Activated naive CD4-positive, alpha-beta T cell treated with anti-CD3 and anti-CD28 coated beads for 36 hours (primary cell): Measurements from ENCODE around the gene ZNF385B. TPM values are rescaled to one million over a fixed set of nuclear protein-coding genes. Genes with fewer than 3 reads are reported as not detected.

ENCODE experiments used
- CTCF ChIA-PET: fragments of 350-600 bp; sonication (Branson Sonifier 250); formaldehyde crosslinking; loops from one replicate; lab custom pipeline; 2021; ENCODE audit warnings: antibody characterized with exemption; lab: Charles Lee
- DNase-seq: peaks from one replicate; pipeline ENCODE4 v3.0.0-alpha.2; 2020
- H3K27ac Mint-ChIP-seq: one replicate; pipeline ENCODE4 v1.8.0; 2021; ENCODE audit warnings: mild to moderate bottlenecking, mixed read lengths
- H3K27me3 Mint-ChIP-seq: one replicate; pipeline ENCODE4 v1.8.0; 2021; ENCODE audit warnings: low read depth, mixed read lengths
- H3K36me3 Mint-ChIP-seq: one replicate; pipeline ENCODE4 v1.8.0; 2021; ENCODE audit warnings: low read depth, mixed read lengths
- H3K4me1 Mint-ChIP-seq: one replicate; pipeline ENCODE4 v1.8.0; 2021; ENCODE audit warnings: low read depth, mixed read lengths
- H3K4me3 Mint-ChIP-seq: one replicate; pipeline ENCODE4 v1.8.0; 2021; ENCODE audit warnings: mild to moderate bottlenecking, moderate library complexity, mixed read lengths
- H3K9me3 Mint-ChIP-seq: one replicate; pipeline ENCODE4 v1.8.0; 2021; ENCODE audit warnings: mixed read lengths
- intact Hi-C: fragments of 100-400 bp; cut with micrococcal nuclease; formaldehyde crosslinking; loops from one replicate; pipeline ENCODE4 v1.15.1; 2023
- total RNA-seq, 2 experiments: library from RNA; stranded (reverse); gene quantifications; one replicate each; pipeline ENCODE4 v1.2.3, GENCODE V29; 2021

ZNF385B gene
- total RNA-seq, 2 experiments from 2014 or later, result not detected

- H3K36me3 Mint-ChIP-seq, result no peaks in the 10 kb centered on the region
- intact Hi-C loops, result no loop called here
- no peaks in the 10 kb centered on the region for H3K4me1 Mint-ChIP-seq
- peaks cover 11% of the 10 kb centered on the region for H3K27me3 Mint-ChIP-seq
- no peak overlapping the region for H3K4me3 Mint-ChIP-seq
- no peaks in the 10 kb centered on the region for H3K9me3 Mint-ChIP-seq
- CTCF ChIA-PET, result no interaction called here
- no peak overlapping the region for H3K27ac Mint-ChIP-seq
- DNase-seq, result no peak
Observed at GRCh38 chr2:179715871-179716270, 145.5 kb downstream of the ZNF385B start.

- intact Hi-C loops, result no loop called here
- H3K27ac Mint-ChIP-seq, result no peak overlapping the region
- CTCF ChIA-PET, result no interaction called here
- no peak overlapping the region for H3K4me3 Mint-ChIP-seq
- H3K36me3 Mint-ChIP-seq, result no peaks in the 10 kb centered on the region
- no peak for DNase-seq
- peaks cover 10% of the 10 kb centered on the region for H3K27me3 Mint-ChIP-seq
- H3K9me3 Mint-ChIP-seq, result no peaks in the 10 kb centered on the region
- no peaks in the 10 kb centered on the region for H3K4me1 Mint-ChIP-seq
Observed at GRCh38 chr2:179715196-179715595, 146.2 kb downstream of the ZNF385B start.

- Mint-ChIP-seq H3K4me3 (no peak overlapping the region), H3K36me3 (no peaks in the 10 kb centered on the region), H3K4me1 (no peaks in the 10 kb centered on the region), H3K27ac (no peak overlapping the region), H3K27me3 (peaks cover 5% of the 10 kb centered on the region), H3K9me3 (no peaks in the 10 kb centered on the region)
- CTCF ChIA-PET, result no interaction called here
- no peak for DNase-seq
- intact Hi-C loops, result no loop called here
Observed at GRCh38 chr2:179712825-179713224, 148.6 kb downstream of the ZNF385B start.

- Mint-ChIP-seq H3K27ac (no peak overlapping the region), H3K9me3 (no peaks in the 10 kb centered on the region), H3K4me3 (no peak overlapping the region), H3K36me3 (no peaks in the 10 kb centered on the region), H3K27me3 (no peaks in the 10 kb centered on the region), H3K4me1 (no peaks in the 10 kb centered on the region)
- intact Hi-C loops, result no loop called here
- DNase-seq, result no peak
- CTCF ChIA-PET, result no interaction called here
Observed at GRCh38 chr2:179711375-179711774, 150.0 kb downstream of the ZNF385B start.

- no peaks in the 10 kb centered on the region for H3K9me3 Mint-ChIP-seq
Observed at GRCh38 chr2:179703702-179704101, 157.7 kb downstream of the ZNF385B start.

GRCh38 chr2:179702912-179703311 lies 158.5 kb downstream of the ZNF385B start:
- Mint-ChIP-seq H3K27ac (no peak overlapping the region), H3K36me3 (no peaks in the 10 kb centered on the region), H3K27me3 (no peaks in the 10 kb centered on the region), H3K4me1 (no peaks in the 10 kb centered on the region), H3K9me3 (no peaks in the 10 kb centered on the region), H3K4me3 (no peak overlapping the region)
- DNase-seq, result no peak
- CTCF ChIA-PET, result no interaction called here
- intact Hi-C loops, result no loop called here

More at GRCh38 chr2:179703702-179704101, 157.7 kb downstream of the ZNF385B start:
- intact Hi-C loops, result no loop called here
- CTCF ChIA-PET, result no interaction called here
- Mint-ChIP-seq H3K4me1 (no peaks in the 10 kb centered on the region), H3K36me3 (no peaks in the 10 kb centered on the region), H3K27me3 (no peaks in the 10 kb centered on the region), H3K4me3 (no peak overlapping the region), H3K27ac (no peak overlapping the region)
- DNase-seq, result no peak

GRCh38 chr2:179701524-179702110 lies 159.8 kb downstream of the ZNF385B start:
- H3K27me3 Mint-ChIP-seq, result no peaks in the 10 kb centered on the region
- CTCF ChIA-PET, result no interaction called here
- no peak overlapping the region for H3K4me3 Mint-ChIP-seq
- no peak overlapping the region for H3K27ac Mint-ChIP-seq
- H3K4me1 Mint-ChIP-seq, result no peaks in the 10 kb centered on the region
- intact Hi-C loops, result no loop called here
- H3K9me3 Mint-ChIP-seq, result no peaks in the 10 kb centered on the region
- no peak for DNase-seq
- no peaks in the 10 kb centered on the region for H3K36me3 Mint-ChIP-seq

- peaks cover 2% of the 10 kb centered on the region for H3K9me3 Mint-ChIP-seq
- H3K4me1 Mint-ChIP-seq, result no peaks in the 10 kb centered on the region
- CTCF ChIA-PET, result no interaction called here
- peaks cover 13% of the 10 kb centered on the region for H3K27me3 Mint-ChIP-seq
- H3K4me3 Mint-ChIP-seq, result no peak overlapping the region
- DNase-seq, result no peak
- intact Hi-C loops, result no loop called here
- H3K36me3 Mint-ChIP-seq, result no peaks in the 10 kb centered on the region
- H3K27ac Mint-ChIP-seq, result no peak overlapping the region
Observed at GRCh38 chr2:179695486-179695885, 165.9 kb downstream of the ZNF385B start.

- Mint-ChIP-seq H3K27me3 (peaks cover 14% of the 10 kb centered on the region), H3K4me1 (no peaks in the 10 kb centered on the region), H3K4me3 (no peak overlapping the region), H3K36me3 (no peaks in the 10 kb centered on the region), H3K9me3 (peaks cover 2% of the 10 kb centered on the region), H3K27ac (no peak overlapping the region)
- intact Hi-C loops, result no loop called here
- DNase-seq, result no peak
- CTCF ChIA-PET, result no interaction called here
Observed at GRCh38 chr2:179694963-179695362, 166.4 kb downstream of the ZNF385B start.

GRCh38 chr2:179692610-179693009 lies 168.8 kb downstream of the ZNF385B start:
- H3K4me1 Mint-ChIP-seq, result no peaks in the 10 kb centered on the region
- CTCF ChIA-PET, result no interaction called here
- H3K9me3 Mint-ChIP-seq, result peaks cover 2% of the 10 kb centered on the region
- intact Hi-C loops, result no loop called here
- H3K36me3 Mint-ChIP-seq, result no peaks in the 10 kb centered on the region
- H3K27ac Mint-ChIP-seq, result no peak overlapping the region
- H3K27me3 Mint-ChIP-seq, result peaks cover 14% of the 10 kb centered on the region
- H3K4me3 Mint-ChIP-seq, result no peak overlapping the region
- DNase-seq, result no peak

- CTCF ChIA-PET, result no interaction called here
- Mint-ChIP-seq H3K4me3 (no peak overlapping the region), H3K9me3 (peaks cover 2% of the 10 kb centered on the region), H3K4me1 (no peaks in the 10 kb centered on the region), H3K27ac (no peak overlapping the region), H3K36me3 (no peaks in the 10 kb centered on the region), H3K27me3 (peaks cover 14% of the 10 kb centered on the region)
- intact Hi-C loops, result no loop called here
- DNase-seq, result no peak
Observed at GRCh38 chr2:179692043-179692442, 169.4 kb downstream of the ZNF385B start.

GRCh38 chr2:179691235-179691634 lies 170.2 kb downstream of the ZNF385B start:
- CTCF ChIA-PET, result no interaction called here
- DNase-seq, result no peak
- Mint-ChIP-seq H3K36me3 (no peaks in the 10 kb centered on the region), H3K27me3 (peaks cover 14% of the 10 kb centered on the region), H3K27ac (no peak overlapping the region), H3K4me1 (no peaks in the 10 kb centered on the region), H3K4me3 (no peak overlapping the region), H3K9me3 (peaks cover 2% of the 10 kb centered on the region)
- intact Hi-C loops, result no loop called here

- CTCF ChIA-PET, result interaction anchor here (0.5 kb wide), 1 partner anchor 250 kb away, joined by 3 read pairs; no protein-coding TSS in a partner anchor
- H3K27ac Mint-ChIP-seq, result no peak overlapping the region
- H3K4me1 Mint-ChIP-seq, result no peaks in the 10 kb centered on the region
- no peak for DNase-seq
- H3K27me3 Mint-ChIP-seq, result peaks cover 6% of the 10 kb centered on the region
- no peak overlapping the region for H3K4me3 Mint-ChIP-seq
- intact Hi-C loops, result no loop called here
- H3K36me3 Mint-ChIP-seq, result no peaks in the 10 kb centered on the region
- H3K9me3 Mint-ChIP-seq, result no peaks in the 10 kb centered on the region
Observed at GRCh38 chr2:179686718-179687342, 174.6 kb downstream of the ZNF385B start.
